ENCODE results near the gene ATP9B. TPM values are rescaled to one million over a fixed set of nuclear protein-coding genes. Genes with fewer than 3 reads are reported as not detected.

The ATP9B gene
- total RNA-seq, 1 experiment from 2014 or later = 25.6 TPM

DNA sequence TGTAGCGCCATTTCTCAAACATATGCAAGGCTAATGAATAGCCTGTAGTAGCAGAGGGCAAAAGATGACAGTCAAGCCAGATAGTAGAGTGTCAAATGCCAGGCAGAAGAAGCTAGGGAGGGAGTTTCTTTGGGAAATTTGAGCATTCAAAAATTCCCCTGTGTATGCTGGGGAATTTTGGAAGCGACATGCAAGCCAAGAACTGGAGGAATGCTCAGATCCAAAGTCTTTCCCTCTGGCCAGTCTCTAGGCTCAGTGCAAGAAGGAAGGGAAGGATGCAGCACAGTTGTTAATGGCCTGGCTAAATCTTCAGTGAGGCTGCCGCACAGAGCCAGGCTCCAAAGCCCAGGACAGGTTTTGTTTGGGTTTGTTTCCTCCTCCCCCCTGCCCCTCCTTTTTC lies 59.9 kb downstream of the ATP9B start:
- H3K4me1 Mint-ChIP-seq (ENCODE audit: low read depth, unreplicated experiment) = no peaks in the 10 kb centered on the region
- H3K9me3 Mint-ChIP-seq (ENCODE audit: low read depth, unreplicated experiment) = no peaks in the 10 kb centered on the region
- no peak for DNase-seq
- H3K4me3 Mint-ChIP-seq (ENCODE audit: low read depth, unreplicated experiment) = no peak overlapping the region
- H3K27me3 Mint-ChIP-seq (ENCODE audit: unreplicated experiment) = no peaks in the 10 kb centered on the region
- H3K36me3 Mint-ChIP-seq (ENCODE audit: insufficient read depth, unreplicated experiment) = no peaks in the 10 kb centered on the region
- H3K27ac Mint-ChIP-seq (ENCODE audit: unreplicated experiment) = no peak overlapping the region
- CTCF ChIA-PET = no interaction called here
- no TSS peak for BruUV-seq (replicated peaks)
- intact Hi-C loops (cut with micrococcal nuclease; ENCODE audit: unreplicated experiment) = no loop called here
- TF ChIP-seq, protein P1, sequence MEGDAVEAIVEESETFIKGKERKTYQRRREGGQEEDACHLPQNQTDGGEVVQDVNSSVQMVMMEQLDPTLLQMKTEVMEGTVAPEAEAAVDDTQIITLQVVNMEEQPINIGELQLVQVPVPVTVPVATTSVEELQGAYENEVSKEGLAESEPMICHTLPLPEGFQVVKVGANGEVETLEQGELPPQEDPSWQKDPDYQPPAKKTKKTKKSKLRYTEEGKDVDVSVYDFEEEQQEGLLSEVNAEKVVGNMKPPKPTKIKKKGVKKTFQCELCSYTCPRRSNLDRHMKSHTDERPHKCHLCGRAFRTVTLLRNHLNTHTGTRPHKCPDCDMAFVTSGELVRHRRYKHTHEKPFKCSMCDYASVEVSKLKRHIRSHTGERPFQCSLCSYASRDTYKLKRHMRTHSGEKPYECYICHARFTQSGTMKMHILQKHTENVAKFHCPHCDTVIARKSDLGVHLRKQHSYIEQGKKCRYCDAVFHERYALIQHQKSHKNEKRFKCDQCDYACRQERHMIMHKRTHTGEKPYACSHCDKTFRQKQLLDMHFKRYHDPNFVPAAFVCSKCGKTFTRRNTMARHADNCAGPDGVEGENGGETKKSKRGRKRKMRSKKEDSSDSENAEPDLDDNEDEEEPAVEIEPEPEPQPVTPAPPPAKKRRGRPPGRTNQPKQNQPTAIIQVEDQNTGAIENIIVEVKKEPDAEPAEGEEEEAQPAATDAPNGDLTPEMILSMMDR (IDR thresholded peaks at IDR 0.05; ENCODE audit: unreplicated experiment) = no peak

DNA sequence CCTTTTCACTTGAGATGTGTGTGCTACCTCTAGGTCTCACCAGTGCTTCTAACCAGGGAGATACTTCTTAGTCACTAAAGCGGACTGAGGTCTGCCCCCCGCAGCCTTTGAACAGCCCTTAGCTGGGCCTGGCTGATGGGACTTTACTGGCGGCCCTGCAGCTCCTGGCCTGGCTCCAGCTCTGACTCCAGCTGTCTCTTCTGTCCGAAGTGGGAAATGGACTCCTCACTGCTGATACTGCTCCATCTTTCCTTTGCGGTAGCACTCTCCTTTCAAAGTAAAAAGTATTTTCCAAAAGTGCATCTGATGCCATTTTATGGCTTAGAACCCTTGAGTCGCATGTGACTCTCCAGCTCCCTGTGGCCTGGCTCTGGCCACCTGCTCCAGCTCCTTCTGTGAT lies 64.5 kb downstream of the ATP9B start:
- DNase-seq = no peak
- Mint-ChIP-seq H3K4me1 (ENCODE audit: low read depth, unreplicated experiment) (no peaks in the 10 kb centered on the region), H3K4me3 (ENCODE audit: low read depth, unreplicated experiment) (no peak overlapping the region), H3K27me3 (ENCODE audit: unreplicated experiment) (no peaks in the 10 kb centered on the region), H3K9me3 (ENCODE audit: low read depth, unreplicated experiment) (no peaks in the 10 kb centered on the region), H3K36me3 (ENCODE audit: insufficient read depth, unreplicated experiment) (no peaks in the 10 kb centered on the region), H3K27ac (ENCODE audit: unreplicated experiment) (no peak overlapping the region)
- intact Hi-C loops (cut with micrococcal nuclease; ENCODE audit: unreplicated experiment) = no loop called here
- CTCF ChIA-PET = no interaction called here
- TF ChIP-seq, protein P1 (IDR thresholded peaks at IDR 0.05; ENCODE audit: unreplicated experiment) = no peak
- no TSS peak for BruUV-seq (replicated peaks)

DNA sequence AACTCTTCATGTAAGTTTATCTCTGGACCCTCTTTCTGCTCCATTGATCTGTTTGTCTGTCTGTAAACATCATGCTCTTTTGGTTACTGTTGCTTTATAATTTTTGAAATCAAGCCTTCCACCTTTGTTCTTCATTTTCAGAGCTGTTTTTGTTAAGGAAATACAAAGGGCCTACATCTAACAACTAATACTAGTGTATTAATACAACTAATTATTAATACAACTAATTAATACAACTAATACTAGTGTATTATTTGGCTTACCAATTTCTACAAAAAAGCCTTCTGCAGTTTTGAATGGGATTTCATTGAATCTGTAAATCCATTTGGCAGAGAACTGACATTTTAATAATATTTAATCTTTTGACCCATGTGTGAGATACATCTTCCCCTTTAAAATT lies 66.7 kb downstream of the ATP9B start:
- intact Hi-C loops (cut with micrococcal nuclease; ENCODE audit: unreplicated experiment) = no loop called here

DNA sequence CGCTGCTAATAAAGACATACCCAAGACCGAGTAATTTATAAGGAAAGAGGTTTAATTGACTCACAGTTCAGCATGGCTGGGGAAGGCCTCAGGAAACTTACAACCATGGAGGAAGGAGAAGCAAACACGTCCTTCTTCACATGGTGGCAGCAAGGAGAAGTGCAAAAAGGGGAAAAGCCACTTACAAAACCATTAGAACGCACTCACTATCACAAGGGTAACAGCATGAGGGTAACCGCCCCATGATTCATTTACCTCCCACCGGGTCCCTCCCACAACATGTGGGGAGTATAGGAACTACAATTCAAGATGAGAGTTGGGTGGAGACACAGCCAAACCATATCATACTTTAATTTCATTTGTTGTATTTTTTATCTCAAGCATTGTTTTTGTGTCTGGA lies 67.5 kb downstream of the ATP9B start:
- H3K27ac Mint-ChIP-seq (ENCODE audit: unreplicated experiment) = no peak overlapping the region
- no peaks in the 10 kb centered on the region for H3K36me3 Mint-ChIP-seq (ENCODE audit: insufficient read depth, unreplicated experiment)
- BruUV-seq (replicated peaks) = no TSS peak
- CTCF ChIA-PET = no interaction called here
- no peak overlapping the region for H3K4me3 Mint-ChIP-seq (ENCODE audit: low read depth, unreplicated experiment)
- no peaks in the 10 kb centered on the region for H3K27me3 Mint-ChIP-seq (ENCODE audit: unreplicated experiment)
- intact Hi-C loops (cut with micrococcal nuclease; ENCODE audit: unreplicated experiment) = no loop called here
- H3K9me3 Mint-ChIP-seq (ENCODE audit: low read depth, unreplicated experiment) = no peaks in the 10 kb centered on the region
- TF ChIP-seq, protein P1 (IDR thresholded peaks at IDR 0.05; ENCODE audit: unreplicated experiment) = no peak
- H3K4me1 Mint-ChIP-seq (ENCODE audit: low read depth, unreplicated experiment) = no peaks in the 10 kb centered on the region
- DNase-seq = no peak

More for the DNA sequence above, 66.7 kb downstream of the ATP9B start:
- no peak for DNase-seq
- Mint-ChIP-seq H3K4me1 (ENCODE audit: low read depth, unreplicated experiment) (no peaks in the 10 kb centered on the region), H3K4me3 (ENCODE audit: low read depth, unreplicated experiment) (no peak overlapping the region), H3K9me3 (ENCODE audit: low read depth, unreplicated experiment) (no peaks in the 10 kb centered on the region), H3K27me3 (ENCODE audit: unreplicated experiment) (no peaks in the 10 kb centered on the region), H3K36me3 (ENCODE audit: insufficient read depth, unreplicated experiment) (no peaks in the 10 kb centered on the region), H3K27ac (ENCODE audit: unreplicated experiment) (no peak overlapping the region)
- TF ChIP-seq, protein P1 (IDR thresholded peaks at IDR 0.05; ENCODE audit: unreplicated experiment) = no peak
- CTCF ChIA-PET = no interaction called here
- no TSS peak for BruUV-seq (replicated peaks)

DNA sequence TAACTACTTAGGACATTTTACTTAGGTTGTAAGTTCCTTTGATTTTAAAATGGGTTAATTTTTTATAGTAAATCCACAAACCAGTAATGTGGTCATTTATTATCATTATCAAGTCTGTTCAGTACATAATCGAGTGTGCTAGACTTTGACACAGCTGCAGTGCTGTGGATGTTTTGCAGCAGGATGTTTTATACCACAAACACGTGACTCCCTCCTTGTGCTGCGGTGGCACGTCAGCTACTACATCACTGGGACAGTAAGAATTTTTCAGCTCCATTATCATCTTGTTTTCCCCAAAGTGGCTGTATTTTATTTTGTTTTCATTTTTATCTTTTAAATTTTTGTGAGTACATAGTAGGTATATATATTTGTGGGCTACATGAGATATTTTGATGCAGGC lies 70.0 kb downstream of the ATP9B start:
- no peak for DNase-seq
- intact Hi-C loops (cut with micrococcal nuclease; ENCODE audit: unreplicated experiment) = no loop called here
- Mint-ChIP-seq H3K27ac (ENCODE audit: unreplicated experiment) (no peak overlapping the region), H3K27me3 (ENCODE audit: unreplicated experiment) (no peaks in the 10 kb centered on the region), H3K4me1 (ENCODE audit: low read depth, unreplicated experiment) (no peaks in the 10 kb centered on the region), H3K36me3 (ENCODE audit: insufficient read depth, unreplicated experiment) (no peaks in the 10 kb centered on the region), H3K9me3 (ENCODE audit: low read depth, unreplicated experiment) (no peaks in the 10 kb centered on the region), H3K4me3 (ENCODE audit: low read depth, unreplicated experiment) (no peak overlapping the region)
- TF ChIP-seq, protein P1 (IDR thresholded peaks at IDR 0.05; ENCODE audit: unreplicated experiment) = no peak
- CTCF ChIA-PET = no interaction called here
- BruUV-seq (replicated peaks) = no TSS peak
